ENCODE measurements around the gene VAT1L.
"Not testable (repeated sequence)": the region's sequence is repeated elsewhere in the genome, so short reads cannot be mapped to it uniquely, and the experiment has no call there.

Gene VAT1L

GRCh38 chr16:77918809-77919707, 130.7 kb downstream of the VAT1L start:
- DNase-seq, result no peak

GRCh38 chr16:77919761-77920415, 131.5 kb downstream of the VAT1L start:
- no peak for DNase-seq

- DNase-seq, result no peak
These were observed 132.6 kb downstream of the VAT1L start for GRCh38 chr16:77920984-77921383.

- no peak for DNase-seq
These were observed 133.9 kb downstream of the VAT1L start for GRCh38 chr16:77922228-77922754.

GRCh38 chr16:77925531-77925930, 137.2 kb downstream of the VAT1L start:
- no peak for DNase-seq

GRCh38 chr16:77928096-77928495, 139.7 kb downstream of the VAT1L start:
- DNase-seq, result no peak

- no peak for DNase-seq
These were observed 140.6 kb downstream of the VAT1L start for GRCh38 chr16:77929004-77929403.

GRCh38 chr16:77931058-77931457, 142.7 kb downstream of the VAT1L start:
- DNase-seq, result no peak

GRCh38 chr16:77937473-77938149, 149.2 kb downstream of the VAT1L start:
- peak; percentile 2 for DNase-seq

- no peak for DNase-seq
These were observed 150.5 kb downstream of the VAT1L start for GRCh38 chr16:77938913-77939312.

- no peak for DNase-seq
These were observed 151.6 kb downstream of the VAT1L start for GRCh38 chr16:77939968-77940367.

GRCh38 chr16:77943801-77944200, 155.4 kb downstream of the VAT1L start:
- peak; percentile 71 for DNase-seq

- no peak for DNase-seq
These were observed 156.3 kb downstream of the VAT1L start for GRCh38 chr16:77944631-77945030.

- DNase-seq, result no peak
These were observed 156.8 kb downstream of the VAT1L start for GRCh38 chr16:77945126-77945525.

GRCh38 chr16:77946823-77947222, 158.5 kb downstream of the VAT1L start:
- DNase-seq, result no peak

GRCh38 chr16:77947590-77947989, 159.2 kb downstream of the VAT1L start:
- not testable (repeated sequence) for DNase-seq

- DNase-seq, result no peak
These were observed 160.5 kb downstream of the VAT1L start for GRCh38 chr16:77948835-77949234.

- no peak for DNase-seq
These were observed 161.1 kb downstream of the VAT1L start for GRCh38 chr16:77949445-77949844.

GRCh38 chr16:77951788-77952187, 163.4 kb downstream of the VAT1L start:
- peak; percentile 1 for DNase-seq

GRCh38 chr16:77955127-77955526, 166.8 kb downstream of the VAT1L start:
- DNase-seq, result no peak

GRCh38 chr16:77956231-77956630, 167.9 kb downstream of the VAT1L start:
- DNase-seq, result no peak

- no peak for DNase-seq
These were observed 172.4 kb downstream of the VAT1L start for GRCh38 chr16:77960766-77961165.

- DNase-seq, result no peak
These were observed 173.4 kb downstream of the VAT1L start for GRCh38 chr16:77961814-77962213.
